Liver (tissue), 9 donors: ENCODE data around the gene NTNG1. TPM values are rescaled to one million over a fixed set of nuclear protein-coding genes. Genes with fewer than 3 reads are reported as not detected.

Source experiments
- DNase-seq: peaks from one replicate; pipeline ENCODE4 v3.0.0-alpha.2; 2017; ENCODE audit warnings: low spot score
- H3K27ac ChIP-seq, 2 donors: one replicate each; pipeline ENCODE4 v1.7.0; 2013; ENCODE audit warnings: inconsistent platforms in 2 of 2, low read length in 2 of 2, control low read depth in 1 of 2, low read depth in 1 of 2, mild to moderate bottlenecking in 1 of 2
- H3K27me3 ChIP-seq, 4 donors: one replicate each; pipeline versions ENCODE4 v1.6.1 to v1.7.0; 2013; ENCODE audit warnings: low read length in 3 of 4, inconsistent platforms in 1 of 4, mild to moderate bottlenecking in 1 of 4, moderate library complexity in 1 of 4; ENCODE audit not compliant: control insufficient read depth in 4 of 4, insufficient read depth in 4 of 4
- H3K36me3 ChIP-seq, 4 donors: one replicate each; pipeline versions ENCODE4 v1.6.1 to v1.7.0; 2013; ENCODE audit warnings: low read length in 3 of 4, mild to moderate bottlenecking in 3 of 4, low read depth in 1 of 4, moderate library complexity in 1 of 4; ENCODE audit not compliant: control insufficient read depth in 4 of 4, insufficient read depth in 3 of 4
- H3K4me1 ChIP-seq, 4 donors: one replicate each; pipeline versions ENCODE4 v1.6.1 to v1.7.0; 2013; ENCODE audit warnings: low read length in 3 of 4, mild to moderate bottlenecking in 3 of 4, moderate library complexity in 1 of 4; ENCODE audit not compliant: control insufficient read depth in 4 of 4, insufficient read depth in 4 of 4
- H3K4me3 ChIP-seq, 3 donors: one replicate each; pipeline versions ENCODE4 v1.6.1 to v1.7.0; 2013; ENCODE audit warnings: low read length in 3 of 3, control low read depth in 1 of 3, low read depth in 1 of 3, mild to moderate bottlenecking in 1 of 3
- H3K9ac ChIP-seq, 2 donors: one replicate each; pipeline ENCODE4 v1.7.0; 2013; ENCODE audit warnings: low read length in 2 of 2, mild to moderate bottlenecking in 2 of 2, moderate library complexity in 2 of 2, control low read depth in 1 of 2, low read depth in 1 of 2
- H3K9me3 ChIP-seq, 4 donors: one replicate each; pipeline versions ENCODE4 v1.6.1 to v1.7.0; 2013; ENCODE audit warnings: low read length in 3 of 4; ENCODE audit not compliant: control insufficient read depth in 4 of 4
- EGR1 ChIP-seq, 2 donors: IDR thresholded peaks; 2 replicates each; pipeline ENCODE4 v1.6.1; 2016 to 2018; ENCODE audit warnings: antibody characterized with exemption in 2 of 2, low read depth in 2 of 2
- FOXA1 ChIP-seq: IDR thresholded peaks from 2 replicates; pipeline ENCODE4 v1.6.1; 2016; ENCODE audit warnings: antibody characterized with exemption
- FOXA2 ChIP-seq: IDR thresholded peaks from 2 replicates; pipeline ENCODE4 v1.6.1; 2016; ENCODE audit warnings: antibody characterized with exemption
- GABPA ChIP-seq, 2 donors: IDR thresholded peaks in 1 of 2; conservative IDR thresholded peaks in 1 of 2; 2 replicates each; pipeline ENCODE4 v1.6.1; 2016; ENCODE audit warnings: antibody characterized with exemption in 2 of 2, mild to moderate bottlenecking in 1 of 2, moderate library complexity in 1 of 2
- HNF4A ChIP-seq, 2 donors: conservative IDR thresholded peaks; 2 replicates each; pipeline ENCODE4 v1.6.1; 2016; ENCODE audit warnings: antibody characterized with exemption in 2 of 2, mild to moderate bottlenecking in 2 of 2
- HNF4G ChIP-seq: IDR thresholded peaks from 2 replicates; pipeline ENCODE4 v1.6.1; 2016; ENCODE audit warnings: antibody characterized with exemption
- JUND ChIP-seq, 2 donors: IDR thresholded peaks; 2 replicates each; pipeline ENCODE4 v1.6.1; 2016; ENCODE audit warnings: antibody characterized with exemption in 2 of 2
- NR2F2 ChIP-seq: IDR thresholded peaks from 2 replicates; pipeline ENCODE4 v1.6.1; 2016; ENCODE audit warnings: antibody characterized with exemption
- RAD21 ChIP-seq, 2 donors: IDR thresholded peaks; 2 replicates each; pipeline ENCODE4 v1.6.1; 2016; ENCODE audit warnings: antibody characterized with exemption in 2 of 2, mild to moderate bottlenecking in 2 of 2
- RXRA ChIP-seq, 2 donors: IDR thresholded peaks; 2 replicates each; pipeline ENCODE4 v1.6.1; 2017 to 2018; ENCODE audit warnings: antibody characterized with exemption in 2 of 2, mild to moderate bottlenecking in 1 of 2
- SP1 ChIP-seq: IDR thresholded peaks from 2 replicates; pipeline ENCODE4 v1.6.1; 2018; ENCODE audit warnings: antibody characterized with exemption, mild to moderate bottlenecking
- YY1 ChIP-seq: IDR thresholded peaks from 2 replicates; pipeline ENCODE4 v1.6.1; 2016; ENCODE audit warnings: antibody characterized with exemption, mild to moderate bottlenecking
- WGBS: extraction: QIAGEN DNeasy Blood & Tissue Kit; methylation state at CpG from one replicate; pipeline ENCODE4 v1.1.7; 2013; 5-methylcytosine and 5-hydroxymethylcytosine counted together
- polyA plus RNA-seq, 2 donors: library from polyadenylated mRNA; stranded (reverse) in 1 of 2; unstranded in 1 of 2; fragments of 200-250 nt in 1 of 2; fragments of >200 nt in 1 of 2; fragmentation: Nextera tagmentation in 1 of 2; extraction: Ambion mirVana in 1 of 2; gene quantifications; one replicate each; pipeline versions ENCODE4 v1.2.1 to v1.2.3, GENCODE V29; 2013 to 2015
- total RNA-seq, 2 donors: library from RNA; depleted of rRNA; stranded (reverse); fragments of >200 nt; gene quantifications; one replicate each; pipeline ENCODE4 v1.2.3, GENCODE V29; 2014
- TF ChIP-seq, protein P1 (sequence below): IDR thresholded peaks from 2 replicates; pipeline ENCODE4 v1.6.1; 2016; ENCODE audit warnings: antibody characterized with exemption
- TF ChIP-seq, protein P2 (sequence below): IDR thresholded peaks from 2 replicates; pipeline ENCODE4 v1.6.1; 2016; ENCODE audit warnings: antibody characterized with exemption
- TF ChIP-seq, protein P3 (sequence below): IDR thresholded peaks from 2 replicates; pipeline ENCODE4 v1.6.1; 2016; ENCODE audit warnings: antibody characterized with exemption
- TF ChIP-seq, protein P4 (sequence below): fragments of 150-350 bp; IDR thresholded peaks from 2 replicates; pipeline ENCODE4 v1.5.1; 2017; ENCODE audit warnings: improper control_type of control experiment, low read depth, low read length; ENCODE audit not compliant: missing input control
- TF ChIP-seq, protein P5 (sequence below): IDR thresholded peaks from 2 replicates; pipeline ENCODE4 v1.6.1; 2016; ENCODE audit warnings: antibody characterized with exemption, mild to moderate bottlenecking
- donor health status: healthy.
- donor health status: healthy.
- donor health status: healthy.
- donor health status: healthy.
- donor health status: healthy.

The NTNG1 gene
- total and polyA plus RNA-seq, 4 donors = under 0.01 TPM; not detected in 2

DNA sequence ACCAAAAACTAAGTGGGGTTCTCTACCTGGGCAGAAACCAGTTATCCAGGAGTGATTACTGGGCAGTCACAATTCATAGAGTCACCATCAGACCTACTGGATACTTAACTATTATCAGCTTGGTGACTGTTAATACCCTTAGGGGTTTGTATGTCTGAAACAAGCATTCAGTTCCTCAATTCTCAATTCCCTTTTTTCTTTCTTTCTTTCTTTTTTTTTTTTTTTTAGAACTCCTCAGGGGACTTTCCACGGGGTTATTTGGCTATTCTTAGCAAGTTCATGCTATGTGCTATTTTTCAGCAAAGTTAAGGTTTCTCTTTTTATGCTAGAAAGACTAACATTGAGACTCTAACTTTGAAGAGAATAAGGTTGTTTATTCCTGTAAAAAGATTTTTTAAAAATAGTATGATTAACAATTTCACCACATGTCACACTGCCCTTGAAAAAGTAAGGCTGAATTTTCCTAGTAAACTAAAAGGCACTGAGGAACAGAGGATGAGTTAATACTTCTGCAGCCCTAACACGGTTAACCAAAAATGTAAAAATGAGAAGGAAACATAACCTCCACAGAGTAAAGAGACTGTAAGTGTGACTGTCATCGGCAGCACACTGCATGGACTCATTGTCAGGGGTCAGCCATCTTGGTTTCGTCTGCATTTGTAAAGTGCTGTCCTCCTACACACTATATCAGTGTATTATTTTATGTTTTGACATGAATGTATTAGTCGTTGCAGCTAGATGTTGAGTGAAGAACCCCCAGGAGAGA lies 310.2 kb downstream of the NTNG1 start:
- Histone ChIP-seq H3K9ac (no peak overlapping the region), H3K27me3 (no peaks in the 10 kb centered on the region), H3K36me3 (no peaks in the 10 kb centered on the region), H3K9me3 (no peaks in the 10 kb centered on the region), H3K4me3 (no peak overlapping the region), H3K4me1 (no peaks in the 10 kb centered on the region), H3K27ac (no peak overlapping the region)
- TF ChIP-seq YY1 (no peak), FOXA2 (no peak), RXRA (IDR thresholded peaks at IDR 0.05) (no peak), RAD21 (IDR thresholded peaks at IDR 0.05) (no peak), HNF4G (no peak), JUND (IDR thresholded peaks at IDR 0.05) (no peak), EGR1 (IDR thresholded peaks at IDR 0.05; ENCODE audit: low read depth in 2 of 2) (no peak), GABPA (IDR thresholded peaks at IDR 0.05 in 1 of 2, conservative IDR thresholded peaks at IDR 0.05 in 1 of 2) (no peak), HNF4A (conservative IDR thresholded peaks at IDR 0.05) (no peak), FOXA1 (no peak), NR2F2 (no peak)
- TF ChIP-seq, protein P1, sequence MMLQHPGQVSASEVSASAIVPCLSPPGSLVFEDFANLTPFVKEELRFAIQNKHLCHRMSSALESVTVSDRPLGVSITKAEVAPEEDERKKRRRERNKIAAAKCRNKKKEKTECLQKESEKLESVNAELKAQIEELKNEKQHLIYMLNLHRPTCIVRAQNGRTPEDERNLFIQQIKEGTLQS = no peak
- TF ChIP-seq, protein P2, sequence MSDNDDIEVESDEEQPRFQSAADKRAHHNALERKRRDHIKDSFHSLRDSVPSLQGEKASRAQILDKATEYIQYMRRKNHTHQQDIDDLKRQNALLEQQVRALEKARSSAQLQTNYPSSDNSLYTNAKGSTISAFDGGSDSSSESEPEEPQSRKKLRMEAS = no peak
- TF ChIP-seq, protein P3, sequence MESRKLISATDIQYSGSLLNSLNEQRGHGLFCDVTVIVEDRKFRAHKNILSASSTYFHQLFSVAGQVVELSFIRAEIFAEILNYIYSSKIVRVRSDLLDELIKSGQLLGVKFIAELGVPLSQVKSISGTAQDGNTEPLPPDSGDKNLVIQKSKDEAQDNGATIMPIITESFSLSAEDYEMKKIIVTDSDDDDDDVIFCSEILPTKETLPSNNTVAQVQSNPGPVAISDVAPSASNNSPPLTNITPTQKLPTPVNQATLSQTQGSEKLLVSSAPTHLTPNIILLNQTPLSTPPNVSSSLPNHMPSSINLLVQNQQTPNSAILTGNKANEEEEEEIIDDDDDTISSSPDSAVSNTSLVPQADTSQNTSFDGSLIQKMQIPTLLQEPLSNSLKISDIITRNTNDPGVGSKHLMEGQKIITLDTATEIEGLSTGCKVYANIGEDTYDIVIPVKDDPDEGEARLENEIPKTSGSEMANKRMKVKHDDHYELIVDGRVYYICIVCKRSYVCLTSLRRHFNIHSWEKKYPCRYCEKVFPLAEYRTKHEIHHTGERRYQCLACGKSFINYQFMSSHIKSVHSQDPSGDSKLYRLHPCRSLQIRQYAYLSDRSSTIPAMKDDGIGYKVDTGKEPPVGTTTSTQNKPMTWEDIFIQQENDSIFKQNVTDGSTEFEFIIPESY = no peak
- DNase-seq = no peak
- WGBS = 80% methylated on average over 5 of the region's 5 CpGs

DNA sequence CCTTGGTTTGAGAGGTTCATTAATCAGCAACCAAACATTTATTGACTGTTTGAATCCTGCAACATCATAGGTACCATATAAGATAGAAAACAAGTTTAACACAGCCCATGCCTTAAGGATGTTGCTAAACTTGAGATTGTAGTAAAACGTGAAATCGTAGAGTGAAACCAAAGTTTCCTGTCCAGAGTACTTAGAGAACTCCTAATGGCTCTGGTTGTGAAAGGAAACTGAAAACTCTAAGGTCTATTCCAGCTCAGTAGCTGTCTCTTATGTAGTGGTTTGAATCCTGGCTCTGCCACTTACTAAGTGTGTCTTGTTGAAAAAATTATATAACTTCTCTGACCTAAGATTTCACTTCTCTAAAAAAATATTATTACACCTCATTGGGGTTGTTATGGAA lies 310.9 kb downstream of the NTNG1 start:
- no peaks in the 10 kb centered on the region for H3K36me3 ChIP-seq
- no peak for TF ChIP-seq HNF4A (conservative IDR thresholded peaks at IDR 0.05)
- TF ChIP-seq FOXA1 = no peak
- TF ChIP-seq, protein P4, sequence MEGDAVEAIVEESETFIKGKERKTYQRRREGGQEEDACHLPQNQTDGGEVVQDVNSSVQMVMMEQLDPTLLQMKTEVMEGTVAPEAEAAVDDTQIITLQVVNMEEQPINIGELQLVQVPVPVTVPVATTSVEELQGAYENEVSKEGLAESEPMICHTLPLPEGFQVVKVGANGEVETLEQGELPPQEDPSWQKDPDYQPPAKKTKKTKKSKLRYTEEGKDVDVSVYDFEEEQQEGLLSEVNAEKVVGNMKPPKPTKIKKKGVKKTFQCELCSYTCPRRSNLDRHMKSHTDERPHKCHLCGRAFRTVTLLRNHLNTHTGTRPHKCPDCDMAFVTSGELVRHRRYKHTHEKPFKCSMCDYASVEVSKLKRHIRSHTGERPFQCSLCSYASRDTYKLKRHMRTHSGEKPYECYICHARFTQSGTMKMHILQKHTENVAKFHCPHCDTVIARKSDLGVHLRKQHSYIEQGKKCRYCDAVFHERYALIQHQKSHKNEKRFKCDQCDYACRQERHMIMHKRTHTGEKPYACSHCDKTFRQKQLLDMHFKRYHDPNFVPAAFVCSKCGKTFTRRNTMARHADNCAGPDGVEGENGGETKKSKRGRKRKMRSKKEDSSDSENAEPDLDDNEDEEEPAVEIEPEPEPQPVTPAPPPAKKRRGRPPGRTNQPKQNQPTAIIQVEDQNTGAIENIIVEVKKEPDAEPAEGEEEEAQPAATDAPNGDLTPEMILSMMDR = no peak
- TF ChIP-seq, protein P5, sequence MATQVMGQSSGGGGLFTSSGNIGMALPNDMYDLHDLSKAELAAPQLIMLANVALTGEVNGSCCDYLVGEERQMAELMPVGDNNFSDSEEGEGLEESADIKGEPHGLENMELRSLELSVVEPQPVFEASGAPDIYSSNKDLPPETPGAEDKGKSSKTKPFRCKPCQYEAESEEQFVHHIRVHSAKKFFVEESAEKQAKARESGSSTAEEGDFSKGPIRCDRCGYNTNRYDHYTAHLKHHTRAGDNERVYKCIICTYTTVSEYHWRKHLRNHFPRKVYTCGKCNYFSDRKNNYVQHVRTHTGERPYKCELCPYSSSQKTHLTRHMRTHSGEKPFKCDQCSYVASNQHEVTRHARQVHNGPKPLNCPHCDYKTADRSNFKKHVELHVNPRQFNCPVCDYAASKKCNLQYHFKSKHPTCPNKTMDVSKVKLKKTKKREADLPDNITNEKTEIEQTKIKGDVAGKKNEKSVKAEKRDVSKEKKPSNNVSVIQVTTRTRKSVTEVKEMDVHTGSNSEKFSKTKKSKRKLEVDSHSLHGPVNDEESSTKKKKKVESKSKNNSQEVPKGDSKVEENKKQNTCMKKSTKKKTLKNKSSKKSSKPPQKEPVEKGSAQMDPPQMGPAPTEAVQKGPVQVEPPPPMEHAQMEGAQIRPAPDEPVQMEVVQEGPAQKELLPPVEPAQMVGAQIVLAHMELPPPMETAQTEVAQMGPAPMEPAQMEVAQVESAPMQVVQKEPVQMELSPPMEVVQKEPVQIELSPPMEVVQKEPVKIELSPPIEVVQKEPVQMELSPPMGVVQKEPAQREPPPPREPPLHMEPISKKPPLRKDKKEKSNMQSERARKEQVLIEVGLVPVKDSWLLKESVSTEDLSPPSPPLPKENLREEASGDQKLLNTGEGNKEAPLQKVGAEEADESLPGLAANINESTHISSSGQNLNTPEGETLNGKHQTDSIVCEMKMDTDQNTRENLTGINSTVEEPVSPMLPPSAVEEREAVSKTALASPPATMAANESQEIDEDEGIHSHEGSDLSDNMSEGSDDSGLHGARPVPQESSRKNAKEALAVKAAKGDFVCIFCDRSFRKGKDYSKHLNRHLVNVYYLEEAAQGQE = no peak
- no peak for TF ChIP-seq SP1
- no peak for TF ChIP-seq EGR1 (IDR thresholded peaks at IDR 0.05; ENCODE audit: low read depth in 2 of 2)
- no peak for TF ChIP-seq GABPA (IDR thresholded peaks at IDR 0.05 in 1 of 2, conservative IDR thresholded peaks at IDR 0.05 in 1 of 2)
- 72% methylated on average over 2 of the region's 2 CpGs for WGBS
- H3K9ac ChIP-seq = no peak overlapping the region
- no peak overlapping the region for H3K4me3 ChIP-seq
- H3K27me3 ChIP-seq = no peaks in the 10 kb centered on the region
- no peak overlapping the region for H3K27ac ChIP-seq
- H3K4me1 ChIP-seq = no peaks in the 10 kb centered on the region
- no peak for DNase-seq
- H3K9me3 ChIP-seq = no peaks in the 10 kb centered on the region
